Stromal cell of bone marrow (primary cell): Measurements from ENCODE around the gene ACTL8.

Experiments used
- DNase-seq: peaks from one replicate; pipeline ENCODE4 v3.0.0-alpha.2; 2012; ENCODE audit warnings: low read depth

Gene ACTL8

GRCh38 chr1:17770983-17771382 is 15.8 kb downstream of the ACTL8 start:
- no peak for DNase-seq

GRCh38 chr1:17772615-17773212 is 17.6 kb downstream of the ACTL8 start:
- DNase-seq, result no peak

- no peak for DNase-seq
Measured at GRCh38 chr1:17773591-17774326, 18.6 kb downstream of the ACTL8 start.

GRCh38 chr1:17774452-17774851 is 19.3 kb downstream of the ACTL8 start:
- no peak for DNase-seq

GRCh38 chr1:17775796-17776195 is 20.7 kb downstream of the ACTL8 start:
- DNase-seq, result no peak

GRCh38 chr1:17776426-17776825 is 21.3 kb downstream of the ACTL8 start:
- no peak for DNase-seq

- DNase-seq, result no peak
Measured at GRCh38 chr1:17777330-17777729, 22.2 kb downstream of the ACTL8 start.

- DNase-seq, result no peak
Measured at GRCh38 chr1:17777818-17778217, 22.7 kb downstream of the ACTL8 start.

GRCh38 chr1:17780916-17781315 is 25.8 kb downstream of the ACTL8 start:
- DNase-seq, result no peak

- no peak for DNase-seq
Measured at GRCh38 chr1:17789926-17790325, 34.8 kb downstream of the ACTL8 start.

GRCh38 chr1:17790383-17791054 is 35.4 kb downstream of the ACTL8 start:
- no peak for DNase-seq

- no peak for DNase-seq
Measured at GRCh38 chr1:17791055-17791390, 35.9 kb downstream of the ACTL8 start.

GRCh38 chr1:17791480-17791879 is 36.3 kb downstream of the ACTL8 start:
- no peak for DNase-seq

GRCh38 chr1:17792421-17792820 is 37.3 kb downstream of the ACTL8 start:
- no peak for DNase-seq

GRCh38 chr1:17795081-17795809 is 40.1 kb downstream of the ACTL8 start:
- no peak for DNase-seq

GRCh38 chr1:17795836-17796645 is 40.9 kb downstream of the ACTL8 start:
- DNase-seq, result no peak

GRCh38 chr1:17797478-17797877 is 42.3 kb downstream of the ACTL8 start:
- no peak for DNase-seq

- no peak for DNase-seq
Measured at GRCh38 chr1:17798011-17798410, 42.9 kb downstream of the ACTL8 start.

- DNase-seq, result no peak
Measured at GRCh38 chr1:17798799-17799382, 43.8 kb downstream of the ACTL8 start.

GRCh38 chr1:17799642-17800041 is 44.5 kb downstream of the ACTL8 start:
- no peak for DNase-seq

GRCh38 chr1:17802164-17802563 is 47.0 kb downstream of the ACTL8 start:
- DNase-seq, result no peak

- DNase-seq, result no peak
Measured at GRCh38 chr1:17802945-17803344, 47.8 kb downstream of the ACTL8 start.
